HT-29 (cell line): ENCODE data around the gene GLTPD2. TPM values are rescaled to one million over a fixed set of nuclear protein-coding genes. Genes with fewer than 3 reads are reported as not detected.

Experiments used
- DNase-seq: peaks from one replicate; pipeline ENCODE4 v3.0.0-alpha.2; 2015; ENCODE audit warnings: low spot score
- total RNA-seq: library from RNA; depleted of rRNA; stranded (reverse); fragments of >200 nt; shearing (Covaris generic); gene quantifications from 2 replicates; pipeline ENCODE4 v1.2.3, GENCODE V29; 2014

Gene GLTPD2
- total RNA-seq, 1 experiment from 2014 or later: not detected

- DNase-seq: peak; percentile 70
These were observed 17.1 kb upstream of the GLTPD2 start, which contains the start of gene TM4SF5 for GRCh38 chr17:4771519-4772234. TM4SF5 (plus strand) TSS chr17:4771886; CDS start chr17:4771923, 37 bp downstream.

DNA sequence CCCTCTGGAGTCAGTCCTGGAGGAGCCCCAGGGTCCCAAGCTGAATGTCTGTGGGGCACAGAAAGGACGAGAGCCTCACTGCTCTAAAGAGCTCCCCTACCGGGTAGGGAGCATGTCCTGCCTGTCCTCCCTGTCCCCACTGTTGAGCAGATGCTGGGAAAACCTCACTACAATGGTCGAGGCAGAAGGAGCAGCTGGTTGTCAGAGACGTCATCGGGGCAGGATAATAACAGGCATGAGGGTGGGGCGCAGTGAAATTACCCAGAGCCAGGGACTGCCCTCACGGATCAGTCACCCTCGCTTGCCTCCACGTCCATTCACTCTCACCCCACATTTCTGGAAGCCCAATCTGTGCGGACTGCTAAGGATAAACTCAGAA is 16.5 kb upstream of the GLTPD2 start:
- DNase-seq: no peak

- DNase-seq: no peak
These were observed 10.6 kb upstream of the GLTPD2 start for GRCh38 chr17:4777969-4778760.

GRCh38 chr17:4780325-4780955 is 8.3 kb upstream of the GLTPD2 start:
- no peak for DNase-seq

- DNase-seq: no peak
These were observed 6.1 kb upstream of the GLTPD2 start for GRCh38 chr17:4782652-4783051.

DNA sequence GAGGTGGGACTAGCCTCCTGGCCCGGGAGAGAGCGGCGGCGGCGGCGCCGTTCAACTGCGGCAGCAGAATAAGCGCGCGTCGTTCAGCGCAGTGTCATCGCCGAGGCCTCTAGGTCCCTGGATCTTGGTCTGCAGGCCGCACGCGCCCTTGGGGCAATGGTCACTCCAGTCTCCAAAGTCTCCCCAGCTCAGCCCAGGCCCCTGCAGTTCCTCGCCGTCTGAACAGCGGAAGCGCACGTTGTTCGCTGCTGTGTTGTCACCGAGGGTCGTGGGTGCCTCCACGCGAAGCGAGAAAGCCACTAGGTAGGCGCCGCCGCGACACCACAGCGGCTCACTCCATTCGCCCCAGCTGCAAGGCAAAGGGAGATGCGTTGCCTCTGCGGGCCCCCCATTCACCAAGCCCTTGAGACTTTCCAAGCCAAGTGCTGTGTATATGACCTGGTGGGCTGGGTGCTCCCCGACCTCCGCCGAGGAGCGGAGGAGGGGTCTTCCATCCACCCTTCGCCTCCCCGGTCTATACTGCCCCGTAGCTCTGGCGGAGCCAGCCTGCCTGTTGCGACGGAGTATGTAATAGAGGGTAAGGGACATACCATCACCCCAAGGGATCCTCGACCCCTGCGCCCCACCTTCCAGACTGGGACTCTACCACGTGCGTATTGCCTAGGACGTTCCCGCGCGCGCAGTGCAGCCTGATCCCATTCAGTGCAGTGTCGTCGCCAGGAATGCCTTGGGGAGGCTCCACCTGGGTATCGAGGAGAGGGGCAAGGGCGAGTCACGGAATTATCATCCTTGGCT is 3.3 kb upstream of the GLTPD2 start:
- DNase-seq: no peak

DNA sequence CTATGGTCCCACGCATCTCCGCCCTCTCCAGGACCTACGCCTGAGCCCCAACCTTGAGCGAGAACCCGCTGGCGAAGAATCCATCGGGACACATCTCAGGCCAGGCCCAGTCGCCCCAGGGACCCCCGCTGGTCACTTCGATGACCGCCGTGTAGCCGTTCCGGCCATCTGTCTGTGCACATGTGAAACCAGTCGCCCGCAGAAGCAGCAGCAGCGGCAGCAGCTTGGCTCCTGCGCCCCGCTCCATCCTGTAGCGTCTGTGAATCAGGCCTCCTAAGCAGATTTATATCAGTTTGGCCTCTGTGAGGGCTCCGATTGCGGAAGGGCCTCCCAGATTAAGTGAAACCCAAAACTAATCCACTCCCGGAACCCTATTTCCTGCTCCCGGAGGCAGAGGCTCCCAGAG is 2.7 kb upstream of the GLTPD2 start, which contains the start of gene VMO1:
VMO1 (minus strand) TSS at position 259 of the 406 bp plus-strand sequence; CDS start at position 247, 12 bp downstream.
- DNase-seq: no peak

GRCh38 chr17:4786516-4786915 is 2.2 kb upstream of the GLTPD2 start:
- DNase-seq: no peak

DNA sequence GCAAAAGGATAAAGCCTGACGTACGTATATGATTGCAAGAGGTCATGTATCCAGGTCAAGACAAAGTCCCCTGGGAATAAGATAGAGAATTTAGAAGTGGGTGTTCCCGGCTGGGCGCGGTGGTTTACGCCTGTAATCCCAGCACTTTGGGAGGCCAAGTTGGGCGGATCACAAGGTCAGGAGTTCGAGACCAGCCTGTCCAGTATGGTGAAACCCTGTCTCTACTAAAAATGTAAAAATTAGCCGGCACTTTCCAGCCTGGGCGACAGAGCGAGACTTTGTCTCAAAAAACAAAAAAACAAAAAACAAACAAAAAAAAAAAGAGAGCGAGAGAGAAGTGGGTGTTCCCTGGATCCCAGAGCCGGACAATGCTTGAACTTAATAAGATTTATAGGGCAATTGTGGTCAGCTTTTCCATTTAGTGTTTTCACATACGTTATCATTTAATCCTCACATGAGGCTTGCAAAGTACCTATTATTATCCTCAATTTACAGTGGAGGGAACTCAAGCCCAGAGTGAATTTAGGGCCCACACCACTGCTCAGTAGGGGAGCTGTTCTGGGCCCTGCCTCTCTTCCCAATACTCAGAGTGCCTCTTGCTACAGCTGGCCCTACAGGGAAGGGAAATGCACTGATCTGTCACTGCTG is 481 bp upstream of the GLTPD2 start:
- DNase-seq: no peak

DNA sequence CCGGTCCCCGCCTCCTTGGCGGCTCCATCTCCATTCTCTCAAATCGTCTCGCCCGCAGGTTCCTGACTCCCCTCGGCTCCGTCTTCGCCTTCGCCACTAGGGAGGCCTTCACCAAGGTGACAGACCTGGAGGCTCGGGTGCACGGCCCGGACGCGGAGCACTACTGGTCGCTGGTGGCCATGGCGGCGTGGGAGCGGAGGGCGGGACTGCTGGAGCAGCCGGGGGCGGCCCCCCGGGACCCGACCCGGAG is 862 bp downstream of the GLTPD2 start:
- DNase-seq: peak; percentile 45

DNA sequence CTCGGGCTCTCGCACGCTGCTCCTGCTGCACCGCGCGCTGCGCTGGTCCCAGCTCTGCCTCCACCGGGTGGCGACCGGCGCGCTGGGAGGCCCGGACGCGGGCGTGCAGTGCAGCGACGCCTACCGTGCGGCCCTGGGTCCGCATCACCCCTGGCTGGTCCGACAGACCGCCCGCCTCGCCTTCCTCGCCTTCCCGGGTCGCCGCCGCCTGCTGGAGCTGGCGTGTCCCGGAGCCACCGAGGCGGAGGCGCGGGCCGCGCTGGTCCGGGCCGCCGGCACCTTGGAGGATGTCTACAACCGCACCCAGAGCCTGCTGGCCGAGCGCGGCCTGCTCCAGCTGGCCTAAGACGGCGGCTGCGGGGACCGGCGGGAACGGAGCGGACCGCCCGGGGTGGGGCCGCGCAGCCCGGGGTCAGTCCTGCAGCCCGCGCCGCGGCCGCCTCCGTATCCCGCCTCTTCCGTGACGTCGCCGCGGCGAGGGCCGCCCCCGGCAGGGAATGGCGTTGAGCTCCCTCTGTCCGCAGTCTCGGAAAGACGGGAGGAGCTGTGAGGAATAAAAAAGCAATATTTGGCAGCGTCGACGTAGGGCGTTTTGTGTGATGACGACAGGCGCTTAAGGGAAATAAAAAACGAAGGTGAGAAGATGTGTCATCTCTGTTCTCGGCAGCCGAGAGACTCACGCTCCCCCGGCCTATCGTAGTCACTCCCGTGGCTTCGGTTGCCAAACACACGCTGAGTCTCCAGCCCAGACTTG is 1.4 kb downstream of the GLTPD2 start:
- peak; percentile 78 for DNase-seq

DNA sequence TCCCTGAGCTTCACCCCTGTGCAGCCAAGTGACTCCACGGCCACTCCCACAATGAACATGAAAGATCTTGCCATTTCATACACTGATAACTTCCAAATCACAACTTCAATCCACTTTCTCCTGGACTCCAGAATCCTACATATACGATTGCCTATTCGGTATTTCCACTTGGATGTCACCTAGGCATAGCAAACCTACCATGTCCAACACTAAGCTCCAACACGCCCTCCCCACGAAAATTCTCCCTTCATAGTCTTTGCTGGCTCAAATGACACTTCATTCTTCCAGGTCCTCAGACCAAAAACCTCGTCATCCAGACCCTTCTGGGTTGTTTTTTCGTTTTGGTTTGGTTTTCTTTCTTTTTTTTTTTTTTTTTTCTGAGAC is 1.9 kb downstream of the GLTPD2 start:
- DNase-seq: no peak

DNA sequence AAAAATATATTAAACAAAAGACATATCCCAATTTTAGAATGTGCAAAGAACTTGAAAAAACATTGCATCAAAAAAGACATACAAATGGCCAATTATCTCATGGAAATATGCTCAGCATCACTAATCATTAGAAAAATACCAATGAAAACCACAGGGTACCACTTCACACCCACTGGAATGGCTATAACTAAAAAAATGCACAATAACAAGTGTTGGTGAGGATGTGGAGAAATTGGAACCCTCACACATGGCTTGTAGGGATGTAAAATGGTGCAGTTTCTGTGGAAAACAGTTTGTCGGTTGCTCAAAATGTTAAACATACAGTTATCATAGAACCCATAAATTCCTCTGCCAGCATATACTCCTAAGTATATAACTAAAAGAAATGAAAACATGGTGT is 6.4 kb downstream of the GLTPD2 start:
- no peak for DNase-seq

DNA sequence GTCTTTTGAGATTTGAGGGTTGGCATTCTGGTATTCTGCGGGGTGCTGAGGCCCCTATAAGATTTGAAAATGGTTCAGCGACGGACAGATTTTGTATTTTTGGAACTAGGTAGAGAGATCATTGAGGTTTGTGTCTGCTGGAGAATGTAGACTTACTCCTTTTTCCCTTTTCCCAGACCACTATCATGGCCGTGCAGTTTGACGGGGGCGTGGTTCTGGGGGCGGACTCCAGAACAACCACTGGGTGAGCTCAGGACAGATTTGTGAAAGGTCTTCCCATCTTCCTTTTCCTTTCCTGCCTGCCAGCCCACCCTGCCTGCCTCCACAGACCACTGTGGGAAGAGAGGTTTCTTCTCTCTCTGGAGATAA is 7.8 kb downstream of the GLTPD2 start:
- DNase-seq: no peak

GRCh38 chr17:4800462-4801196 is 11.9 kb downstream of the GLTPD2 start:
- no peak for DNase-seq

GRCh38 chr17:4802228-4802627 is 13.5 kb downstream of the GLTPD2 start, which contains the start of gene C17orf114:
C17orf114 (minus strand) TSS chr17:4802328.
- DNase-seq: no peak

DNA sequence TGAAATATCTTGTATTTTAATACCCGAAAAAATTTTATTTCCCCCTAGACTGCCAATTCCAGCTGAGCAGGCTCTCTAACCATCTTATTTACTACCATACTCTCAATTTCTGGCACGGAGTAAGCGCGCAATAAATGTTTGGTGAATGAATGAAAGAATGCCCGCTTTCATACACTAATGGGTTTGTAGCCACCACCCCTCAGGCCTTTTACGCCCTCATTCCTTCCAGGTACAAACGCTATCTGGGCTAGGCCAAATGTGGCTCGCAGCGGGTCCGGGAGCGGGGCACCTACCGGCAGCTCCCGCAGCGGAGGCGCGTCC is 17.7 kb downstream of the GLTPD2 start:
- no peak for DNase-seq

DNA sequence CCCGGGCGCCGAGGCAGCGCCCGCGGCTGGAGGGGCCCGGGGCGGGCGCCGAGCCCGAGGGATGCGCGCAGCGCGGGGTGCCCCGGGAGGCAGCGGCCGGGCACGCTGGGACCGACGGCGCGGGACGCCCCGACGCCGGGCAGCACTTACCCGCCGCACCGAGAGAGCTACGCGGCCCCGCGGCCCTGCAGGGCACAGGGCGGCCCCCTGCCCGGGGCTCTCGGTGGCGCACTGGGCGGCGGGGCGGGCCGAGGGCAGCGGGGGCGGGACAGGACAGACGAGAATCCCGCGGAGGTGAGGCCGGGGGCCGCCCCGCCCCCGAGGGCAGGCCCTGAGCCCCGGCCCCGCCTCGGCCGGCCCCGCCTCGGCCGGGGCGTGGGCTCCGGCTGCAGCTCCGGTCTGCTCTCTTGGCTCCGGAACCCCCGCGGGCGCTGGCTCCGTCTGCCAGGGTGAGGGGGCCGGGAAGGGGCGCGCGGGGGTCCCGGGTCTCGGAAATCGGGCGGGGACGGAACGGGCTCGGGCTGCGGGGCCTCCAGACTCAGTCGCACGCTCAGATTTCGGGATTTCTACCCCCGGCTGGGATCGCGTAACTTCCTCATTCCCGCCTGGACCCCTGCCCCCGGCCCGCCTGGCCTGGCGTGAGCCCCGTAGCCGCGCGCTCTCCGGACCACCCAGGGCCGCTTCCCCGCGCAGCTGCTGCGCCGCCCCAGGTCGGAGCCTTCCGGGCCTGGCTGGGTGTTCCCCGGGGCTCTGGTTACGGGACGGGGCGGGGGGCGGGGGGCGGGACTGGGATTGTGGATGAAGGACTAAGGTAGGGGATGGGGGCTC is 18.2 kb downstream of the GLTPD2 start, which contains the start of gene PLD2:
PLD2 (plus strand) TSS at position 376 of the 828 bp plus-strand sequence. CDS start 621 bp downstream, outside the sequence.
- peak; percentile 57 for DNase-seq
